GM19324 (cell line): ENCODE data around the gene TBX6.

Experiments used
- ATAC-seq: cut with Tn5 transposase; IDR thresholded peaks from one replicate; pipeline ENCODE4 v1.9.1; 2021; ENCODE audit warnings: mild to moderate bottlenecking, moderate library complexity; ENCODE audit not compliant: unreplicated experiment, low FRiP score

TBX6 gene

GRCh38 chr16:30066761-30067583 lies 24.8 kb downstream of the TBX6 start:
- ATAC-seq = no peak

- no peak for ATAC-seq
Measured at GRCh38 chr16:30065943-30066760, 25.6 kb downstream of the TBX6 start.

- ATAC-seq = peak; percentile 85
Measured at GRCh38 chr16:30065102-30065942, 26.4 kb downstream of the TBX6 start, which contains the start of gene ALDOA. Gene ALDOA, plus strand, starts transcription at chr16:30065760. Its CDS starts 1,138 bp downstream, at chr16:30066898.

- ATAC-seq = peak; percentile 1
Measured at GRCh38 chr16:30064729-30065101, 27.0 kb downstream of the TBX6 start.

GRCh38 chr16:30063893-30064728 lies 27.6 kb downstream of the TBX6 start:
- no peak for ATAC-seq

GRCh38 chr16:30063278-30063892 lies 28.3 kb downstream of the TBX6 start:
- ATAC-seq = no peak

- no peak for ATAC-seq
Measured at GRCh38 chr16:30060836-30061554, 30.7 kb downstream of the TBX6 start.

GRCh38 chr16:30060346-30060745 lies 31.4 kb downstream of the TBX6 start:
- ATAC-seq = no peak

GRCh38 chr16:30054959-30055553 lies 36.7 kb downstream of the TBX6 start:
- no peak for ATAC-seq

GRCh38 chr16:30054451-30054850 lies 37.3 kb downstream of the TBX6 start:
- no peak for ATAC-seq

GRCh38 chr16:30053376-30054015 lies 38.2 kb downstream of the TBX6 start:
- ATAC-seq = no peak

- ATAC-seq = peak; percentile 71
Measured at GRCh38 chr16:30052671-30053372, 38.9 kb downstream of the TBX6 start.

GRCh38 chr16:30051518-30051917 lies 40.2 kb downstream of the TBX6 start:
- no peak for ATAC-seq

- no peak for ATAC-seq
Measured at GRCh38 chr16:30049871-30050270, 41.9 kb downstream of the TBX6 start.

GRCh38 chr16:30046588-30046987 lies 45.1 kb downstream of the TBX6 start:
- ATAC-seq = no peak

GRCh38 chr16:30046178-30046577 lies 45.5 kb downstream of the TBX6 start:
- ATAC-seq = no peak

- no peak for ATAC-seq
Measured at GRCh38 chr16:30041841-30042240, 49.9 kb downstream of the TBX6 start.
